HepG2 (cell line): Measurements from ENCODE around the gene BHLHE23. TPM values are rescaled to one million over a fixed set of nuclear protein-coding genes. Genes with fewer than 3 reads are reported as not detected.

ENCODE experiments used
- ATAC-seq: fragments of 200-7000 bp; cut with Tn5 transposase; 3 replicates; pipeline ENCODE4 v1.9.1; 2020; ENCODE audit warnings: mild to moderate bottlenecking, moderate library complexity
- BruUV-seq: library from RNA; stranded (reverse); fragments of 400-500 nt; replicated peaks from 2 replicates; lab custom pipeline; 2021; lab: Mats Ljungman, UMichigan
- CTCF ChIA-PET: fragments of 300-600 bp; formaldehyde crosslinking; extraction: SDS; loops from one replicate; lab custom pipeline; 2021; ENCODE audit warnings: low total read pairs, inconsistent platforms, low intra/inter-chr PET ratio; lab: Yijun Ruan, JAX
- POLR2A ChIA-PET: fragments of 350-600 bp; sonication (Branson Sonifier 250); formaldehyde crosslinking; loops from one replicate; lab custom pipeline; 2020; ENCODE audit warnings: antibody characterized with exemption, inconsistent platforms; lab: Yijun Ruan, JAX
- DNase-seq: peaks from one replicate; pipeline ENCODE4 v3.0.0-alpha.2; 2015; ENCODE audit warnings: low spot score
- FAIRE-seq: peaks from 3 replicates; lab custom pipeline; 2011; peaks lifted over from hg19 to GRCh38; lab: Jason Lieb, UNC
- H2AFZ ChIP-seq: one replicate; pipeline ENCODE4 v1.6.1; 2011; ENCODE audit warnings: low read length, inconsistent platforms
- H3K27ac ChIP-seq: fragments of 300-600 bp; 3 replicates; pipeline ENCODE4 v1.8.0; 2011; ENCODE audit warnings: mixed run types, mild to moderate bottlenecking, mixed read lengths, low read length, inconsistent platforms; ENCODE audit not compliant: insufficient read depth; ENCODE audit errors: extremely low read length
- H3K27me3 ChIP-seq, 2 experiments: fragments of 200-600 bp in 1 of 2; 2 replicates in 1 of 2; 3 replicates in 1 of 2; pipeline versions ENCODE4 v1.6.0 to v1.8.0; 2011; ENCODE audit warnings: low read length in 2 of 2, mild to moderate bottlenecking in 2 of 2, moderate library complexity in 2 of 2, inconsistent platforms in 1 of 2; ENCODE audit not compliant: insufficient read depth in 2 of 2, control insufficient read depth in 1 of 2
- H3K36me3 ChIP-seq, 2 experiments: fragments of 200-600 bp in 1 of 2; replicated peaks in 1 of 2; 2 replicates in 1 of 2; 3 replicates in 1 of 2; pipeline versions ENCODE4 v1.5.1 to v1.8.0; 2011; ENCODE audit warnings: low read length in 2 of 2, inconsistent platforms in 1 of 2; ENCODE audit not compliant: insufficient read depth in 2 of 2, control insufficient read depth in 1 of 2
- H3K4me1 ChIP-seq: 2 replicates; pipeline ENCODE4 v1.5.1; 2012; ENCODE audit warnings: low read length, inconsistent platforms; ENCODE audit not compliant: insufficient read depth
- H3K4me2 ChIP-seq: 2 replicates; pipeline ENCODE4 v1.6.0; 2011; ENCODE audit warnings: low read depth, low read length, inconsistent platforms
- H3K4me3 ChIP-seq, 3 experiments: fragments of 200-600 bp in 1 of 3; sonication (generic), shearing (Covaris generic) in 1 of 3; replicated peaks in 1 of 3; 2 replicates each; pipeline ENCODE4 v1.5.1; 2011 to 2016; ENCODE audit warnings: low read length in 3 of 3, inconsistent platforms in 2 of 3, low read depth in 2 of 3, mild to moderate bottlenecking in 2 of 3, control low read depth in 1 of 3, mixed read lengths in 1 of 3; ENCODE audit not compliant: insufficient read depth in 1 of 3
- H3K79me2 ChIP-seq: one replicate; pipeline ENCODE4 v1.6.1; 2011; ENCODE audit warnings: low read length, inconsistent platforms; ENCODE audit not compliant: insufficient read depth
- H3K9ac ChIP-seq: 2 replicates; pipeline ENCODE4 v1.6.0; 2011; ENCODE audit warnings: mild to moderate bottlenecking, low read depth, low read length, inconsistent platforms; ENCODE audit not compliant: insufficient read depth
- H3K9me3 ChIP-seq: 2 replicates; pipeline ENCODE4 v1.5.1; 2012; ENCODE audit warnings: mild to moderate bottlenecking, low read length
- H4K20me1 ChIP-seq: 2 replicates; pipeline ENCODE4 v1.6.0; 2011; ENCODE audit warnings: inconsistent platforms, mild to moderate bottlenecking, low read length, moderate library complexity; ENCODE audit not compliant: insufficient read depth
- AKAP8 ChIP-seq: sonication (generic); formaldehyde crosslinking; IDR thresholded peaks from 2 replicates; pipeline ENCODE4 v1.5.1; 2020; ENCODE audit warnings: mild to moderate bottlenecking, missing genetic modification reagents
- E2F2 ChIP-seq: sonication (generic); formaldehyde crosslinking; IDR thresholded peaks from 2 replicates; pipeline ENCODE4 v1.4.0; 2020; ENCODE audit warnings: missing genetic modification reagents, borderline replicate concordance
- NR0B2 ChIP-seq: sonication (generic); formaldehyde crosslinking; IDR thresholded peaks from 2 replicates; pipeline ENCODE4 v1.4.0; 2020; ENCODE audit warnings: mild to moderate bottlenecking, missing genetic modification reagents
- NR2F6 ChIP-seq, 2 experiments: IDR thresholded peaks; 2 replicates each; pipeline ENCODE4 v1.6.1; 2016; ENCODE audit warnings: antibody characterized with exemption in 1 of 2, mild to moderate bottlenecking in 1 of 2
- POLR2AphosphoS2 ChIP-seq: IDR thresholded peaks from 2 replicates; pipeline ENCODE4 v1.6.1; 2011; ENCODE audit warnings: low read depth, low read length, improper control_type of control experiment
- RBFOX2 ChIP-seq: fragments of 200-400 bp; formaldehyde crosslinking; IDR thresholded peaks from 2 replicates; pipeline ENCODE4 v1.6.1; 2017; ENCODE audit warnings: low read depth, mild to moderate bottlenecking, low read length
- SALL2 ChIP-seq: sonication (generic); formaldehyde crosslinking; IDR thresholded peaks from 2 replicates; pipeline ENCODE4 v1.8.1; 2023; ENCODE audit warnings: mild to moderate bottlenecking, missing genetic modification reagents, inconsistent platforms
- TIGD3 ChIP-seq: sonication (generic); formaldehyde crosslinking; IDR thresholded peaks from 2 replicates; pipeline ENCODE4 v1.5.1; 2020; ENCODE audit warnings: mild to moderate bottlenecking, missing genetic modification reagents, borderline replicate concordance
- ZFY ChIP-seq: sonication (generic); formaldehyde crosslinking; IDR thresholded peaks from 2 replicates; pipeline ENCODE4 v1.4.0; 2020; ENCODE audit warnings: missing genetic modification reagents
- ZNF772 ChIP-seq: sonication (generic); formaldehyde crosslinking; IDR thresholded peaks from 2 replicates; pipeline ENCODE4 v1.5.0; 2020; ENCODE audit warnings: mild to moderate bottlenecking, missing genetic modification reagents
- ZSCAN30 ChIP-seq: sonication (generic); formaldehyde crosslinking; IDR thresholded peaks from 2 replicates; pipeline ENCODE4 v1.5.0; 2020; ENCODE audit warnings: mild to moderate bottlenecking, missing genetic modification reagents
- WGBS: methylation state at CpG from one replicate; pipeline ENCODE4 v1.1.6; 2017; ENCODE audit warnings: low lambda C conversion rate; 5-methylcytosine and 5-hydroxymethylcytosine counted together
- in situ Hi-C: cut with HindIII; loops from 2 replicates; pipeline ENCODE4 v1.10.0; 2017; ENCODE audit warnings: low pct_unique_long_range_greater_than_20kb; ENCODE audit not compliant: extremely low pct_ligation_motif_present
- intact Hi-C: fragments of 100-400 bp; cut with micrococcal nuclease; formaldehyde crosslinking; loops from one replicate; pipeline ENCODE4 v1.10.0; 2022; ENCODE audit not compliant: unreplicated experiment
- polyA plus RNA-seq, 8 experiments: library from polyadenylated mRNA; depleted of rRNA in 3 of 8; stranded (reverse) in 7 of 8; unstranded in 1 of 8; fragments of >200 nt; fragmentation: Illumina TruSeq in 4 of 8; extraction: Trizol in 4 of 8; gene quantifications; 2 replicates each; pipeline versions ENCODE4 v1.2.1 to v1.2.3, GENCODE V29; 2011 to 2016; ENCODE audit warnings: low read depth in 4 of 8, missing spikeins in 1 of 8, mixed read lengths in 1 of 8; ENCODE audit not compliant: insufficient read depth in 1 of 8
- total RNA-seq, 5 experiments: library from RNA; depleted of rRNA; stranded (reverse); fragments of >200 nt; fragmentation: Illumina TruSeq; extraction: Trizol; gene quantifications; 2 replicates each; pipeline ENCODE4 v1.2.3, GENCODE V29; 2016; ENCODE audit warnings: low read depth in 1 of 5
- TF ChIP-seq, protein P1 (sequence below): sonication (generic); formaldehyde crosslinking; IDR thresholded peaks from 2 replicates; pipeline ENCODE4; 2020; ENCODE audit warnings: missing genetic modification reagents, mild to moderate bottlenecking, borderline replicate concordance

The BHLHE23 gene
- total and polyA plus RNA-seq, 2 of the 13 experiments (the other 11 are each of a cell fraction or from before 2014, with no cell fraction given) = not detected

DNA sequence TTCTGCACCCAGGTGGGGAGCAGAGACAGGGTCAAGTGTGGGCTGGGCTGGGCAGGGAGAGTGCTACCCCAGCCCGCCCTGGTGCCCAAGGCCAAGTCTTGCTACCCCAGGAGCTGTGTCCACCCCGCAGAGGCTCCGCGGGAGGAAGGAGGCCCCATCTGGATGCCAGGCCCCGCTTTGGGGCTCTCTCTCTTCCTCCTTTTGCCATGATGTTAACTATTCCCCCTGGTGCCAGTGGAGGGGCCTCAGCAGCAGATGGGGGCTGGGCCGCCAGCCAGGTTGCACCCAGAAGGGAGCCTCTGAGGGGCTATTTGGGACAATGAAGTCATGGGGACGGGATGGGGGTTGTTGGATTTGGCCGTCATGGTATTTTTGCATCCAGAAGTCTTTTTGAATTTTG lies 45.0 kb downstream of the BHLHE23 start:
- Histone ChIP-seq H3K27ac (no peak overlapping the region), H3K36me3 (peaks cover 76 to 93% of the 10 kb centered on the region in 2 experiments), H3K27me3 (no peaks in the 10 kb centered on the region), H3K79me2 (peaks cover 11% of the 10 kb centered on the region), H4K20me1 (peaks cover 72% of the 10 kb centered on the region; the same call in 1 of the 2 replicates), H3K9me3 (no peaks in the 10 kb centered on the region)
- WGBS = 95% methylated on average over 8 of the region's 8 CpGs
- CTCF ChIA-PET = no interaction called here
- no peak for TF ChIP-seq TIGD3 (CRISPR knock-in tag)
- no peak for TF ChIP-seq E2F2 (CRISPR knock-in tag)
- no peak for TF ChIP-seq ZSCAN30
- no peak for TF ChIP-seq ZNF772 (CRISPR knock-in tag)
- TF ChIP-seq, all 625 proteins: peak for 0
- Histone ChIP-seq H3K4me1 (peaks cover 13% of the 10 kb centered on the region), H3K9ac (no peak overlapping the region), H2AFZ (no peak overlapping the region), H3K4me3 (no peak overlapping the region), H3K4me2 (no peak overlapping the region)
- no peak for ATAC-seq
- intact Hi-C loops = no loop called here
- in situ Hi-C loops = no loop called here
- no TSS peak for BruUV-seq
- POLR2A ChIA-PET = interaction anchor here (1.3 kb wide), 1 partner anchor 9 kb away, joined by 3 read pairs; no protein-coding TSS in a partner anchor
- FAIRE-seq = no peak
- no peak for DNase-seq

DNA sequence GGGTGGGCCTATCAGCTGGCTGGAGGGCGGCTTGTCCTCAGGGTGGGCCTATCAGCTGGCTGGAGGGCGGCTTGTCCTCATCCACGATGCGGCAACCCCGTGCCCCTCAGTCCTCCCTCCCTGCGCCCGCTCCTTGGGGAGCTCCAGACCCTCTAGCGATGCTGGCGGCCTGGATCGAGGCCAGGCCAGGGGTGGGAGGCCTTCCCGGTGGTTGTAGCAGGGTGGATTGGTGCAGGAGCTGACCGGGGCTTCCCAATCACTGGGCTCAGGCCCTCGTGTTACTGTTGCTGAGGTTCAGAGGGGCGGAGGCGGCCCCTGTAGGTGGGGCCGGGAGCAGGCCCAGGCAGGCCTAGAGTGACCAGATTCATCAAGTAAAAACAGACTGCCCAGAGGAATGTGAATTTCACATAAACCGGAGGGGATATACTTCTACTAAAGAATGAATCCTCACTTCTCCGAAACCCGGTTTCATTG lies 45.4 kb downstream of the BHLHE23 start:
- DNase-seq (no peak), ATAC-seq (no peak), FAIRE-seq (no peak)
- no TSS peak for BruUV-seq
- H3K4me3 ChIP-seq = no peak overlapping the region
- peaks cover 15% of the 10 kb centered on the region for H3K79me2 ChIP-seq
- ChIA-PET CTCF (no interaction called here), POLR2A (no interaction called here)
- intact Hi-C loops = no loop called here
- no peak overlapping the region for H2AFZ ChIP-seq
- H3K4me2 ChIP-seq = no peak overlapping the region
- in situ Hi-C loops = no loop called here
- peaks cover 72% of the 10 kb centered on the region; the same call in 1 of the 2 replicates for H4K20me1 ChIP-seq
- H3K9me3 ChIP-seq = no peaks in the 10 kb centered on the region
- peaks cover 78 to 93% of the 10 kb centered on the region in 2 experiments for H3K36me3 ChIP-seq
- 93% methylated on average over 18 of the region's 19 CpGs for WGBS
- no peak overlapping the region for H3K9ac ChIP-seq
- no peaks in the 10 kb centered on the region for H3K27me3 ChIP-seq
- no peak overlapping the region for H3K27ac ChIP-seq
- peaks cover 17% of the 10 kb centered on the region for H3K4me1 ChIP-seq
- TF ChIP-seq NR0B2 (no peak), ZFY (CRISPR knock-in tag) (0 out of 2 replicates have a peak, but pooled peaks have one; percentile 24), AKAP8 (CRISPR knock-in tag) (peak; percentile 31; the same call in 1 of the 2 replicates), SALL2 (no peak), RBFOX2 (peak; percentile 77), POLR2AphosphoS2 (no peak), NR2F6 (IDR thresholded peaks at IDR 0.05) (no peak), NR2F6 (CRISPR knock-in tag; IDR thresholded peaks at IDR 0.05) (no peak)
- TF ChIP-seq, protein P1, sequence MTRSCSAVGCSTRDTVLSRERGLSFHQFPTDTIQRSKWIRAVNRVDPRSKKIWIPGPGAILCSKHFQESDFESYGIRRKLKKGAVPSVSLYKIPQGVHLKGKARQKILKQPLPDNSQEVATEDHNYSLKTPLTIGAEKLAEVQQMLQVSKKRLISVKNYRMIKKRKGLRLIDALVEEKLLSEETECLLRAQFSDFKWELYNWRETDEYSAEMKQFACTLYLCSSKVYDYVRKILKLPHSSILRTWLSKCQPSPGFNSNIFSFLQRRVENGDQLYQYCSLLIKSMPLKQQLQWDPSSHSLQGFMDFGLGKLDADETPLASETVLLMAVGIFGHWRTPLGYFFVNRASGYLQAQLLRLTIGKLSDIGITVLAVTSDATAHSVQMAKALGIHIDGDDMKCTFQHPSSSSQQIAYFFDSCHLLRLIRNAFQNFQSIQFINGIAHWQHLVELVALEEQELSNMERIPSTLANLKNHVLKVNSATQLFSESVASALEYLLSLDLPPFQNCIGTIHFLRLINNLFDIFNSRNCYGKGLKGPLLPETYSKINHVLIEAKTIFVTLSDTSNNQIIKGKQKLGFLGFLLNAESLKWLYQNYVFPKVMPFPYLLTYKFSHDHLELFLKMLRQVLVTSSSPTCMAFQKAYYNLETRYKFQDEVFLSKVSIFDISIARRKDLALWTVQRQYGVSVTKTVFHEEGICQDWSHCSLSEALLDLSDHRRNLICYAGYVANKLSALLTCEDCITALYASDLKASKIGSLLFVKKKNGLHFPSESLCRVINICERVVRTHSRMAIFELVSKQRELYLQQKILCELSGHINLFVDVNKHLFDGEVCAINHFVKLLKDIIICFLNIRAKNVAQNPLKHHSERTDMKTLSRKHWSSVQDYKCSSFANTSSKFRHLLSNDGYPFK (CRISPR knock-in tag) = peak; percentile 15; the same call in 1 of the 2 replicates
